MM.1S (cell line): ENCODE data around the gene ZNF565.

Experiments
- DNase-seq: peaks from one replicate; pipeline ENCODE4 v3.0.0-alpha.2; 2015
- H2AFZ ChIP-seq: fragments of 300-600 bp; sonication (generic); 2 replicates; pipeline ENCODE4 v1.6.0; 2016; ENCODE audit warnings: antibody characterized with exemption, low read length
- H3F3A ChIP-seq: fragments of 300-600 bp; sonication (generic); 2 replicates; pipeline ENCODE4 v1.6.1; 2016; ENCODE audit warnings: mild to moderate bottlenecking, antibody characterized with exemption, low read length, moderate library complexity, mixed read lengths; ENCODE audit not compliant: insufficient read depth
- H3K27ac ChIP-seq: fragments of 300-600 bp; sonication (generic); 2 replicates; pipeline ENCODE4 v1.5.1; 2016; ENCODE audit warnings: mild to moderate bottlenecking, low read length
- H3K27me3 ChIP-seq: fragments of 300-600 bp; sonication (generic); replicated peaks from 2 replicates; pipeline ENCODE4 v1.6.0; 2016; ENCODE audit warnings: low read length; ENCODE audit not compliant: insufficient read depth
- H3K36me3 ChIP-seq: fragments of 300-600 bp; sonication (generic); replicated peaks from 2 replicates; pipeline ENCODE4 v1.6.1; 2016; ENCODE audit warnings: mild to moderate bottlenecking, low read length, mixed read lengths; ENCODE audit not compliant: insufficient read depth
- H3K4me1 ChIP-seq: fragments of 300-600 bp; sonication (generic); 2 replicates; pipeline ENCODE4 v1.6.1; 2016; ENCODE audit warnings: low read length, mixed read lengths
- H3K4me2 ChIP-seq: fragments of 300-600 bp; sonication (generic); 2 replicates; pipeline ENCODE4 v1.6.0; 2016; ENCODE audit warnings: low read depth, low read length
- H3K4me3 ChIP-seq: fragments of 300-600 bp; sonication (generic); 2 replicates; pipeline ENCODE4 v1.5.1; 2016; ENCODE audit warnings: low read length, mixed read lengths
- H3K79me2 ChIP-seq: fragments of 300-600 bp; sonication (generic); 2 replicates; pipeline ENCODE4 v1.6.1; 2016; ENCODE audit warnings: mixed run types, low read length, mixed read lengths
- H3K9ac ChIP-seq: fragments of 300-600 bp; sonication (generic); 2 replicates; pipeline ENCODE4 v1.6.1; 2016; ENCODE audit warnings: low read length, mixed read lengths
- H3K9me2 ChIP-seq: fragments of 300-600 bp; sonication (generic); replicated peaks from 2 replicates; pipeline ENCODE4 v1.6.1; 2016; ENCODE audit warnings: mild to moderate bottlenecking, low read length, mixed read lengths; ENCODE audit not compliant: insufficient read depth
- H3K9me3 ChIP-seq: fragments of 300-600 bp; sonication (generic); replicated peaks from 2 replicates; pipeline ENCODE4 v1.6.1; 2016; ENCODE audit warnings: mild to moderate bottlenecking, low read length, mixed read lengths; ENCODE audit not compliant: insufficient read depth
- H4K20me1 ChIP-seq: fragments of 300-600 bp; sonication (generic); 2 replicates; pipeline ENCODE4 v1.6.1; 2016; ENCODE audit warnings: mild to moderate bottlenecking, low read length, moderate library complexity, mixed read lengths; ENCODE audit not compliant: insufficient read depth
- EZH2 ChIP-seq: fragments of 300-600 bp; sonication (generic); optimal IDR thresholded peaks from 2 replicates; pipeline ENCODE3; 2017; ENCODE audit warnings: low read depth, mild to moderate bottlenecking, antibody characterized with exemption, low read length, mixed read lengths
- EZH2phosphoT487 ChIP-seq: fragments of 300-600 bp; sonication (generic); IDR thresholded peaks from 2 replicates; pipeline ENCODE4 v1.6.1; 2018; ENCODE audit warnings: antibody characterized with exemption, low read length
- TF ChIP-seq, protein P1 (sequence below): fragments of 300-600 bp; sonication (generic); IDR thresholded peaks from 2 replicates; pipeline ENCODE4 v1.5.1; 2016; ENCODE audit warnings: antibody characterized with exemption, low read length, mixed read lengths

ZNF565 gene

GRCh38 chr19:36207605-36208252 lies 6.7 kb downstream of the ZNF565 start:
- no peak overlapping the region for H3K4me2 ChIP-seq
- H3K9ac ChIP-seq, result no peak overlapping the region

DNA sequence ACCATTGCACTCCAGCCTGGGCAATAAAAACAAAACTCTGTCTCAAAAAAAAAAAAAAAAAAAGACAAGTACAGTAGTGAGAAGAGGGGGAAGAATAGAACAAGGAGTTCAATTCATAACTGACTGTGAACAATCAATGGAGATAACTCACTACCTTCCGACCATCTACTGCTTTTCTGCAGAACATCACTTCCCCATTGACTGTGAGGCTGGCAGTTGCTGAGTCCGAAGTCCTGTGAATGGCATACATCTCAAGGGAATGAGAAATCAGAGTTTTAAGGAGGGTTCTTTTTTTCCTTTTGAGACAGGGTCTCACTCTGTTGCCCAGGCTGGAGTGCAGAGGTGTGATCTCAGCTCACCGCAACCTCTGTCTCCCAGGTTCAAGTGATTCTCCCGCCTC lies 11.2 kb downstream of the ZNF565 start:
- Histone ChIP-seq H3K4me1 (no peaks in the 10 kb centered on the region), H3K79me2 (no peaks in the 10 kb centered on the region), H3K4me3 (no peak overlapping the region), H3F3A (no peaks in the 10 kb centered on the region), H2AFZ (no peak overlapping the region), H4K20me1 (no peaks in the 10 kb centered on the region), H3K27me3 (no peaks in the 10 kb centered on the region), H3K9me2 (no peaks in the 10 kb centered on the region), H3K9ac (no peak overlapping the region), H3K4me2 (no peak overlapping the region), H3K36me3 (no peaks in the 10 kb centered on the region), H3K9me3 (no peaks in the 10 kb centered on the region), H3K27ac (no peak overlapping the region)
- no peak for DNase-seq
- no peak for TF ChIP-seq EZH2
- TF ChIP-seq EZH2phosphoT487, result no peak
- TF ChIP-seq, protein P1, sequence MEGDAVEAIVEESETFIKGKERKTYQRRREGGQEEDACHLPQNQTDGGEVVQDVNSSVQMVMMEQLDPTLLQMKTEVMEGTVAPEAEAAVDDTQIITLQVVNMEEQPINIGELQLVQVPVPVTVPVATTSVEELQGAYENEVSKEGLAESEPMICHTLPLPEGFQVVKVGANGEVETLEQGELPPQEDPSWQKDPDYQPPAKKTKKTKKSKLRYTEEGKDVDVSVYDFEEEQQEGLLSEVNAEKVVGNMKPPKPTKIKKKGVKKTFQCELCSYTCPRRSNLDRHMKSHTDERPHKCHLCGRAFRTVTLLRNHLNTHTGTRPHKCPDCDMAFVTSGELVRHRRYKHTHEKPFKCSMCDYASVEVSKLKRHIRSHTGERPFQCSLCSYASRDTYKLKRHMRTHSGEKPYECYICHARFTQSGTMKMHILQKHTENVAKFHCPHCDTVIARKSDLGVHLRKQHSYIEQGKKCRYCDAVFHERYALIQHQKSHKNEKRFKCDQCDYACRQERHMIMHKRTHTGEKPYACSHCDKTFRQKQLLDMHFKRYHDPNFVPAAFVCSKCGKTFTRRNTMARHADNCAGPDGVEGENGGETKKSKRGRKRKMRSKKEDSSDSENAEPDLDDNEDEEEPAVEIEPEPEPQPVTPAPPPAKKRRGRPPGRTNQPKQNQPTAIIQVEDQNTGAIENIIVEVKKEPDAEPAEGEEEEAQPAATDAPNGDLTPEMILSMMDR, result no peak

More at GRCh38 chr19:36207605-36208252, 6.7 kb downstream of the ZNF565 start:
- Histone ChIP-seq H3K9me3 (no peaks in the 10 kb centered on the region), H3K4me3 (no peak overlapping the region), H3K27me3 (no peaks in the 10 kb centered on the region), H3K9me2 (no peaks in the 10 kb centered on the region), H2AFZ (no peak overlapping the region), H3K79me2 (no peaks in the 10 kb centered on the region; the same call in 1 of the 2 replicates), H3K27ac (no peak overlapping the region), H3K4me1 (no peaks in the 10 kb centered on the region), H3K36me3 (no peaks in the 10 kb centered on the region), H4K20me1 (no peaks in the 10 kb centered on the region), H3F3A (no peaks in the 10 kb centered on the region)
- TF ChIP-seq EZH2phosphoT487, result no peak
- no peak for TF ChIP-seq EZH2
- TF ChIP-seq, protein P1, result no peak
- DNase-seq, result no peak

DNA sequence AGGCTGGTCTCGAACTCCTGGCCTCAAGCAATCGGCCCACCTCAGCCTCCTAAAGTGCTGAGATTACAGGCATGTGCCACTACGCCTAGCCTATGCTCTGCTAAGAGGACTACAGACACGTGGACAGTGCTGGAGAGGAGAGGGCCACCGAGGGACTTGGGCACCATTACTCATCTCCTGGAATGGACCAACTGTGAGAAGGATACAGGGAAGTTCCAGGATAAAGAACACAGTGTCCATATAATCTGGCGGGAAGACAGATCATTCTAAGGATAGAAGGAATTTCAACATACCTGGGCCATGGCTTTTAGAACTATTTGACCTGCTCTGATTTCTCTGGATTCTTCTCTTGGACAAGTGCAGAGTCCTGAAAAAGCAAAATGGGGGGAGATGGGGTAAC lies 12.8 kb downstream of the ZNF565 start:
- Histone ChIP-seq H3K9me2 (no peaks in the 10 kb centered on the region), H3K9me3 (no peaks in the 10 kb centered on the region)

More for the DNA sequence above, 12.8 kb downstream of the ZNF565 start:
- H3K36me3 ChIP-seq, result no peaks in the 10 kb centered on the region
- no peaks in the 10 kb centered on the region for H3K27me3 ChIP-seq
- no peak overlapping the region for H3K4me2 ChIP-seq
- TF ChIP-seq EZH2 (no peak), EZH2phosphoT487 (no peak)
- TF ChIP-seq, protein P1, result no peak
- no peaks in the 10 kb centered on the region for H3K79me2 ChIP-seq
- no peaks in the 10 kb centered on the region for H3F3A ChIP-seq
- no peaks in the 10 kb centered on the region for H4K20me1 ChIP-seq
- H3K9ac ChIP-seq, result no peak overlapping the region
- DNase-seq, result no peak
- H3K27ac ChIP-seq, result no peak overlapping the region
- no peaks in the 10 kb centered on the region for H3K4me1 ChIP-seq
- no peak overlapping the region for H3K4me3 ChIP-seq
- no peak overlapping the region for H2AFZ ChIP-seq
